Measurements from ENCODE around the gene STAG1. TPM values are rescaled to one million over a fixed set of nuclear protein-coding genes. Genes with fewer than 3 reads are reported as not detected.
"Not testable (repeated sequence)": the region's sequence is repeated elsewhere in the genome, so short reads cannot be mapped to it uniquely, and the experiment has no call there.

The STAG1 gene
- total and polyA plus RNA-seq, 12 donors: 7.5 to 39.8 (median 24.6) TPM

GRCh38 chr3:136490646-136491405, 261.4 kb downstream of the STAG1 start:
- intact Hi-C loops (cut with DNase I): no loop called here

GRCh38 chr3:136485777-136486176, 266.4 kb downstream of the STAG1 start:
- H3K9me3 ChIP-seq (replicated peaks in 1 of 3): no peaks in the 10 kb centered on the region
- H3K4me1 ChIP-seq (replicated peaks in 1 of 2): no peaks in the 10 kb centered on the region
- no peak overlapping the region for H3K4me3 ChIP-seq
- no peak for DNase-seq
- intact Hi-C loops (cut with DNase I): no loop called here
- no peak overlapping the region for H3K27ac ChIP-seq
- H3K36me3 ChIP-seq (replicated peaks in 1 of 2): no peaks in the 10 kb centered on the region
- WGBS, 4 donors: 90 to 98% (median 97%) methylated on average over 1 of the region's 1 CpG
- H3K27me3 ChIP-seq: no peaks in the 10 kb centered on the region
- TF ChIP-seq CTCF (IDR thresholded peaks at IDR 0.05): no peak

More at GRCh38 chr3:136490646-136491405, 261.4 kb downstream of the STAG1 start:
- H3K9me3 ChIP-seq (replicated peaks in 1 of 3): no peaks in the 10 kb centered on the region
- DNase-seq: no peak
- H3K36me3 ChIP-seq (replicated peaks in 1 of 2): no peaks in the 10 kb centered on the region
- no peak for TF ChIP-seq CTCF (IDR thresholded peaks at IDR 0.05)
- TF ChIP-seq POLR2A (IDR thresholded peaks at IDR 0.05): no peak
- WGBS, 4 donors: 97 to 99% (median 97%) methylated on average over 4 of the region's 4 CpGs
- no peak overlapping the region for H3K4me3 ChIP-seq
- no peaks in the 10 kb centered on the region for H3K27me3 ChIP-seq
- no peak overlapping the region for H3K27ac ChIP-seq
- no peaks in the 10 kb centered on the region for H3K4me1 ChIP-seq (replicated peaks in 1 of 2)

GRCh38 chr3:136476280-136476679, 275.9 kb downstream of the STAG1 start:
- Histone ChIP-seq H3K27ac (no peak overlapping the region), H3K27me3 (no peaks in the 10 kb centered on the region), H3K4me1 (replicated peaks in 1 of 2) (no peaks in the 10 kb centered on the region), H3K36me3 (replicated peaks in 1 of 2) (peaks cover 0 to 8% of the 10 kb centered on the region in 2 donors), H3K4me3 (no peak overlapping the region), H3K9me3 (replicated peaks in 1 of 3) (no peaks in the 10 kb centered on the region)
- no peak for DNase-seq
- 94 to 100% (median 100%) methylated on average over 1 of the region's 1 CpG for WGBS, 4 donors
- intact Hi-C loops (cut with DNase I): no loop called here
- TF ChIP-seq POLR2A (IDR thresholded peaks at IDR 0.05) (no peak), CTCF (IDR thresholded peaks at IDR 0.05) (no peak)

GRCh38 chr3:136474876-136475275, 277.3 kb downstream of the STAG1 start:
- DNase-seq: not testable (repeated sequence)
- WGBS, 4 donors: 94 to 100% (median 97%) methylated on average over 3 of the region's 3 CpGs

More at GRCh38 chr3:136474876-136475275, 277.3 kb downstream of the STAG1 start:
- H3K36me3 ChIP-seq (replicated peaks in 1 of 2); intact Hi-C loops (cut with DNase I); H3K27ac ChIP-seq; H3K27me3 ChIP-seq; H3K9me3 ChIP-seq (replicated peaks in 1 of 3); H3K4me3 ChIP-seq; H3K4me1 ChIP-seq (replicated peaks in 1 of 2): not testable (repeated sequence)
